GM21576 (cell line): ENCODE results near the gene ABCC9.

Source experiments
- ATAC-seq: cut with Tn5 transposase; IDR thresholded peaks from one replicate; pipeline ENCODE4 v1.9.1; 2021; ENCODE audit warnings: mild to moderate bottlenecking, moderate library complexity; ENCODE audit not compliant: unreplicated experiment

Gene ABCC9

GRCh38 chr12:21940549-21941505 is at the start of gene ABCC9:
Gene ABCC9, minus strand, starts transcription at chr12:21941426. Its CDS starts 4,752 bp downstream, at chr12:21936674.
- ATAC-seq, result no peak

DNA sequence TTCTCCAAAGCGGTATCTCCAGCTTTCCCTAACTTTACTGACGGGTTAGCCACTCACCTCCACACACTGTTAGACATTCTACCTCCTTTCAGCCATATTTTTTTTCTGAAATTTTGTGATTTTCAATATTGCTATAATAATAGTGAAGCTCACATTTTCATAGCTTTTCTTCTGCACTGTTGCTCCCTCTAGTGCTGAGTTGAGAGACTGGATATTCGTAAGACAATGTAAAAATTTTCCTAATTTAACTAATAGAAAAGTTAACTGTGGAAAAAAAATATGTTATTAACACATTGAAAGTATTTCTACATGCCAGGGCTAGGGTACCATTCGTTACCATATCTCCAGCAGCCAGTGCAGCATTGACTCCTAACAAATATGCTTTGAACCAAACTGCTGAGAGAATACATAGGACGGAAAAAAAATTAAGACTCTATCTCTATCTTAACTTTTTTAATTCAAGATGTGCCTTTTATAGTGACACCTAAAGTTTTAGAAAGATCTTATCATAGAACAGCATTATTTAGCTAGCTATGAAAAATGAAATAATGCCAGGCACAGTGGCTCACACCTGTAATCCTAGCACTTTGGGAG is 48.7 kb upstream of the ABCC9 start:
- ATAC-seq, result no peak

DNA sequence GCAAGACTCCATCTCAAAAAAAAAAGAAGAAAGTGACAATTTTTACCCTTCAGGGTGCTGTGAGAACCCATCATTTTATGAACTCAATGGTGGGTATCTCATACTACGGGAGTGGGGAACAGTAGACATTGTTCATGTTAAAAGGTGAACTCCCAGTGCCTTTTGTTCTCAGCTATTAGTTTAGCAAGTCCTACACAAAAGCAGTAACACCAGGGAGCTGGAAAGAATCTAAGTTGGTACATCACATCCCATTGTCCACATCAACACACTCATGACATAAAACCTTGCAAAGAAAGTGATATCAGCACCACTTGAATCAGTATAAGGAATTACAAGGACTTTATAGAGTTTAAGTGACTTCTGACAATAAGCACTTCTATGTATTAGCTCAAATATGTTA is 47.4 kb upstream of the ABCC9 start:
- no peak for ATAC-seq

- no peak for ATAC-seq
Observed at GRCh38 chr12:21987755-21988154, 46.5 kb upstream of the ABCC9 start.

DNA sequence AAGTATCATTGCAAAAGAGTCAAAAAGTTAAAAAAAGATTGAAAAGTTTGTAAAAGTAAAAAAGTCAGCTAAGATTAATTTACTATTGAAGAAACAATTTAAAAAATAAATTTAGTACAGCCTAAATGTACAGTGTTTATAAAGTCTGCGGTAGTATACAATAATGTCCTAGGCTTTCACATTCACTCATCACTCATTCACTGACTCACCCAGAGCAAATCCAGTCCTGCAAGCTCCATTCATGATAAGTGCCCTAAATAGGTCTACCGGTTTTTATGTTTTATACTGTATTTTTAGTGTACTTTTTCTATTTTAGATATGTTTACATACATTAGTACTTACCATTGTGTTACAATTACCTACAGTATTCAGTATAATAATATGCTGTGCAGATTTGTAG is 43.9 kb upstream of the ABCC9 start:
- ATAC-seq, result no peak

- no peak for ATAC-seq
Observed at GRCh38 chr12:21984375-21984774, 43.1 kb upstream of the ABCC9 start.

DNA sequence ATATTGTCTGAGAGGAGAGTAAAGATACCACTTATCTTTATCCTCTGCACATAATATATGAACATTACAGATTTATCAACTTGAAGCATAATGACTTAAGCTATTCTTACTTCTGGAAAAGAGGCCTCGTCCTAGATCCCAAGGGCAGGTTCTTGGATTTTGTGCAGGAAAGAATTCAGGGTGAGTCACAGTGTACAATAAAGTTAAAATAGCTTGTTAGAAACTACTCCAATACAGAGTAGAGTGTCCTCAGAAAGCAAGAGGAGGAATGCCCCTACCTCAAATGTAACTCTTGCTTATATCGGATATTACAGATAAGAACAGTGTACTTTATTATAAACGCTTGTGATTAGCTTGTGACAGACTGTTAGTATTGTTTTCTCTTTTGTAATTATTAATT is 41.9 kb upstream of the ABCC9 start:
- no peak for ATAC-seq

DNA sequence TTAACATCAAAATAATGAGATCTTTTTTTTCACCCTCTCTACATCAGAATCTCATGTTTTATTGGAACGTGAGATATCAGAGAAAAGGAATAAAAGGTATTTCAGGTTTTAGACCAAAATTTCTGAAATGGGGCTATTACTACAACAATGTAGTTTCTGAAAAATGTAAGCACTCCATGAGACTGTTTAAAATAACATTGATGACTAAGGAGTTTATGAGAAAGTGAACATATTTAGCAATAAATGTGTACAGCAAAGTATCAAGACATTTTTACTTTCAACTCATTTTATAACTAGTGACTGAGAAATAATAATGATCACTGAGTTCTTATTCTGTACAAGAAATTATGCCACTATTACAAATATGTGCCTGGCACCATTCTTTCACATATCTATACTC is 39.3 kb upstream of the ABCC9 start:
- no peak for ATAC-seq

DNA sequence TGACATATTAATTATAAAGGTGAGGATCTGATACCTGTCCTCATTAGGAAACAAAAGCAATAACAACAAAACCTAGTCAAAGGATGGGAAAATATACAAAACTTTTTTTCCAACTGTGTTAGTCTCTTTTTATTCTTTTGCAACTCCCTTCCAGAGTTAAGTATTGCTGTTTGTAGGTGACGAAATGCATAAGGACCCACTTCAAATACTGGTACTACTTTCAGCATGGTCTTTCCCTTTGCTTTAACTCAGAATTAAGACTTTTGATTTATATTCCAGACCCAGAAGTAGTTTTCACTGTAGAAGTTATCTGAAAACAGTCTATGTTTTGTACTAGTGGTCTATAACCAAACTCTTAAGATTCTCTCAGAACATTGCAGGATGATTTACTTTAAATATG is 34.1 kb upstream of the ABCC9 start:
- no peak for ATAC-seq

DNA sequence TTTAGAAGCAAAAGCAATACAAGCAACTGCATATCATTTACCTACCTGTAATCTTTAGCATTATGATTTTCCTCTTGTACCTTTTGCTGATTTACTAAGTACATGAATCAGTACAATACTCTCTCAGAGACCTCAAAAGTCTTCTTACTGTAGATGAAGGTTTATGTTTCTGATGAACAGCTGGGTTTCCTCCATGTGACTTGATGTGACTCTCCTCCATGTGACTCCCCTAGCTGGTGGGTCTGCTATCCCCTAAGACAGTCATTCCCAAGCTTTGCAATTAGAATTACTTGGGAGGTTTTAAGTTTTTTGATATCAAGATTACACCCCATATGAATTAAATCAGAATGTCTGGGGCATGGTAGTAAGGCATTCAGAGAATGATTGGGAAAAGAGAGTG is 32.0 kb upstream of the ABCC9 start:
- ATAC-seq, result no peak

DNA sequence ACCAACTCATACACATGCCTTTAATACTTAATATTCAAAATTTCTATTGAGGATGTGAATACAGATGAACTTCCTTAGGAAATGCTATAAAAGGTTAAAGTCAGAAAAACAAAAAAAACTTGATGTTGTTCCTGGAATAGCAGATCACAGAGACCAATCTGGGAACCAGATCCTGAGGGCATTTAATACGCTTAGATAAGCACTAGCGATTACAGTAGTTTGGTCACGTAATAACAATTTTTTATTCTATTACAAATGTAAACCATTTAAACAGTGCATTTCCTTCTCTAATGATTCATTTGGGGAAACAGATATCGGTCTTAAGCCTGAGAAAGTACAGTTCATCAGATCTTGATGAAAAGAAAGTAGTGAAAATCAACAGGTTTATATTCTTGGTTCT is 30.8 kb upstream of the ABCC9 start:
- no peak for ATAC-seq

DNA sequence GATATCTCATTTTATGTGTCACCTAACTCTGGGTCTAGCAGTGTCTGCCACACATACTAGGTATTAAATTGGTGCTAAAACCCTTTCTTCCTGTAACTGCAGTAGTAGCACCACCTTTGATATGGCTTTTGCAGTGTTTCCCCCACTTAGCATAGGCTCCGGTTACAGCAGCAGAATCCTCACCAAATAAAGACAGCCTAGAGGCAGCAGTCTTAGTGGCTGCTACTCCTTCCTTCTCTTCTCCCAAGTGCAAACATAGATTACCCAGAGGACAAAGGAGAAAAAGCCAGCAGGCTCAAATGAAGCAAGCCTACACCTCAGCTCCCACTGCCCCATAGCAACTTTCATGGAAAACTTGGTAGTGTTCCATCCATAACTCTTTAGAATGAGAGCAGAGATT is 30.1 kb upstream of the ABCC9 start:
- ATAC-seq, result no peak

DNA sequence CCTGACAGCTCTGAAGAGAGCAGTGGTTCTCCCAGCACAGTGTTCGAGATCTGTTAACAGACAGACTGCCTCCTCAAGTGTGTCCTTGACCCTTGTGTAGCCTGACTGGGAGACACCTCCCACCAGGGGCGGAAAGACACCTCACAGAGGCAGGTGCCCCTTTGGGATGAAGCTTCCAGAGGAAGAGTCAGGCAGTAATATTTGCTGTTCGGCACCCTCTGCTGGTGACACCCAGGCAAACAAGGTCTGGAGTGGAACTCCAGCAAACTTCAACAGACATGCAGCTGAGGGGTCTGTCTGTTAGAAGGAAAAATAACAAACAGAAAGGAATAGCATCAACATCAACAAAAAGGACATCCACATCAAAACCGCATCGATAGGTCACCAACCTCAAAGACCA is 21.6 kb upstream of the ABCC9 start:
- no peak for ATAC-seq

DNA sequence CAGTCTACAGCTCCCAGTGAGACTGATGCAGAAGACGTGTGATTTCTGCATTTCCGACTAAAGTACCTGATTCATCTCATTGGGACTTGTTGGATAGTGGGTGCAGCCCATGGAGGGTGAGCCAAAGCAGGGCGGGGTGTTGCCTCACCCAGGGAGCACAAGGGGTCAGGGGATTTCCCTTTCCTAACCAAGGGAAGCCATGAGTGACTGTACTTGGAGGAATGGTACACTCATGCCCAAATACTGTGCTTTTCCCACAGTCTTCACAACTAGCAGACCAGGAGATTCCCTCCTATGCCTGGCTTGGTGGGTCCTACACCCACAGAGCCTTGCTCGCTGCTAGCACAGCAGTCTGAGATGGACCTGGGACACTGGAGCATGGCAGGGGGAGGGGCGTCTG is 21.0 kb upstream of the ABCC9 start:
- no peak for ATAC-seq

DNA sequence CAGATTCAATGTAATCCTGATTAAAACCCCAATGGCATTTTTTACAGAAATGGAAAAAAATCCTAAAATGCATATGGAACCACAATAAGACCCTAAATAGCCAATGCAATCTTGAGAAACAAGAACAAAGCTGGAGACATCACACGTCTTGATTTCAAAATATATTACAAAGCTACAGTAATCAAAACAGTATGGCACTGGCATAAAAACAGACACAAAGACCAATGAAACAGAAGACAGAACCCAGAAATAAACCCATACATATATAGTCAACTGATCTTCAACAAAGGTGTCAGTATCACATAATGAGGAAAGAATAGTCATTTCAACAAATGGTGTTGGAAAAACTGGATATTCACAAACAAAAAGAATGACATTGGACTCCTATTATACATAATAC is 9.4 kb upstream of the ABCC9 start:
- ATAC-seq, result no peak

- no peak for ATAC-seq
Observed at GRCh38 chr12:21949036-21949435, 7.8 kb upstream of the ABCC9 start.

DNA sequence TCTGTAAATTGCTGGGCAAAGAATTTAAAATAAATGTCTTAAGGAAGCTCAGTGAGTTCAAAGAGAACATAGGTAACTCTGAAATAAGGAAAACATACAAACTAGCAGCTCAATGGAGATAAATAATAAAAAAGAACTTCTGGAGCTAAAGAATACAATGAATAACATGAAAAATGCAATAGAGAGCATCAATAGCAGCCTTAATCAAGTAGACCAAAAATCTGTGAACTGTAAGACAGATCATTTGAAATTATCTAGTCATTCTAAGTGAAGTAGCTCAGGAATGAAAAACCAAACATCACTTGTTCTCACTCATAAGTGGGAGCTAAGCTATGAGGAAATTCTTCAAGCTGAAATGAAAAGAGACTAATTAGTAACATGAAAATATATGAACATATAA is 5.8 kb upstream of the ABCC9 start:
- ATAC-seq, result no peak

DNA sequence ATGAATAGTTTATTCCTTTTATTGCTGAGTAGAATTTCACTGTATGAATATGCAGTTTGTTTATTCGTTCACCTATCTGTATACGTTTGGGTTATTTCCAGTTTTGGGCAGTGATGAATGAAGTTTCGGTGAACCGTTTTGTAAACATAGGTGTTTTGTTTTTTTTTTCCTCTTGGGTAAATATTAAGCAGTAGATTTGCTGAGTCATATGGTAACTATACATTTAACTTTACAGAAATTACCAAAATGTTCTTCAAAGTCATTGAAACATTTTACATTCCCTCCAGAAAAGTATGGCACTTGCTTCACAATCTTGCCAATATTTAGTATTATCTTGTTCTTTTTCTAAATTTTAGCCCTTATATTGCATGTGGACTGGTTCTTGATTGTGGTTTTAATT is 3.8 kb upstream of the ABCC9 start:
- no peak for ATAC-seq

GRCh38 chr12:21942377-21942703 is 1.1 kb upstream of the ABCC9 start:
- no peak for ATAC-seq

DNA sequence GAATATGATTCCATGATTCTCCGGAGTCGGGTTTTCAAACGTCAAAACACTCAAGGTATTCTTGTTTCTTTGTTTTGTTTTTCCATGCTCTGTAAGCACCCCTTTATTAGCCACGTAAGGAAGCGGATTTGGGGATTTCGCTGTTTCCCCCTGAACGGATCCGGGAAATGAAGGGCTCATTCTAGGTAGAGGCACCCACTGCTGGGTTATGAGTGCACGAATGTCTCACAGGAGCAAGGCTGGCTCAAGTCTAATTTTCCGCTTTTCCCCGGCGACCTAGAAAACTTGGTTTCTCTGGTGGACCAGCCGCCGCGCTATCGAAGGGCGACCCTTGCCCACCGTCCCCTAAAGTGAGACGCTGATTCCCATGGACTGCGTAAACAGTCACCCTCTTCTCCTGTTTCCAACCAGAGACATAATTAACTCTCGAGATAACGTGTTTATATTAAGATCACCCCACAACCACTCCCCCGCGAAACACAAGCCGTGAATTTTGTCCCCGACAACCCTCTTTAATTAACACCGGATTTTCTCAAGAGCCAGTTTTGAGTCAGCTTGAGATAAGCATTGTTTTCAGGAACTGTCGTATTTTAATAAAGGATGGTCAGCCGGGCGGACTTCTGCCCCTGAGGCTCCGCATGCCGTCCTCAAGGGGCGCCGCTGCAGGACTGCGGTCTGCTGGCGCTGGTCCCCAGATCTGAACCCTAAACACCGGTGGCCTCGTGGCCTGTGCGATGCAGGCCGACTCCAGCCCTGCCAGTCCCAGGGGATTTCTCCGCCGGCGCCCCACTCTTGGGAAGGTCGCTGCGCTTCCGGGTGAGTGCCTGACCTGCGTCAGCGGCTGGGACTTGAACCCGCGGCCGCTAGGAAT is 515 bp upstream of the ABCC9 start:
- ATAC-seq, result no peak

- no peak for ATAC-seq
Observed at GRCh38 chr12:21939435-21939834, 1.8 kb downstream of the ABCC9 start.

- ATAC-seq, result no peak
Observed at GRCh38 chr12:21938879-21939278, 2.3 kb downstream of the ABCC9 start.
